SK-N-MC (cell line): ENCODE data around the gene SF1.
A peak's percentile ranks its signal among the peaks of the same experiment; 100 is the strongest.

Source experiments
- DNase-seq: peaks from one replicate; pipeline ENCODE4 v3.0.0-alpha.2; 2011; ENCODE audit warnings: low read depth, low spot score
- H3K27ac ChIP-seq: fragments of 200-600 bp; sonication (generic); 2 replicates; pipeline ENCODE4 v1.5.1; 2016; ENCODE audit warnings: mixed run types
- H3K36me3 ChIP-seq: fragments of 200-600 bp; sonication (generic); 2 replicates; pipeline ENCODE4 v1.6.1; 2017; ENCODE audit warnings: antibody characterized with exemption, low read length, mixed read lengths; ENCODE audit not compliant: insufficient read depth
- H3K4me3 ChIP-seq: fragments of 200-600 bp; sonication (generic); 2 replicates; pipeline ENCODE4 v1.5.1; 2016
- H3K9ac ChIP-seq: fragments of 200-600 bp; sonication (generic); 2 replicates; pipeline ENCODE4 v1.8.0; 2017; ENCODE audit warnings: mixed run types, mixed read lengths; ENCODE audit not compliant: insufficient read length
- H3K9me3 ChIP-seq: fragments of 200-600 bp; sonication (generic); 2 replicates; pipeline ENCODE4 v1.6.1; 2017; ENCODE audit warnings: low read depth, mild to moderate bottlenecking, antibody characterized with exemption, low read length, moderate library complexity, mixed read lengths
- EZH2 ChIP-seq: fragments of 200-600 bp; sonication (generic); IDR thresholded peaks from one replicate; pipeline ENCODE4 v1.6.1; 2017; ENCODE audit warnings: antibody characterized with exemption
- FOXP2 ChIP-seq: optimal IDR thresholded peaks from 2 replicates; pipeline ENCODE3; 2011; ENCODE audit warnings: mild to moderate bottlenecking, moderate library complexity; ENCODE audit not compliant: insufficient read depth; ENCODE audit errors: extremely low read length, control extremely low read depth
- POLR2AphosphoS5 ChIP-seq: IDR thresholded peaks from 2 replicates; pipeline ENCODE4 v1.6.1; 2012; ENCODE audit warnings: mild to moderate bottlenecking, low read depth, low read length, borderline replicate concordance

The SF1 gene

GRCh38 chr11:64813826-64814225, 35.5 kb upstream of the SF1 start:
- H3K9me3 ChIP-seq, result no peaks in the 10 kb centered on the region
- H3K4me3 ChIP-seq, result no peak overlapping the region
- TF ChIP-seq EZH2 (no peak), POLR2AphosphoS5 (no peak), FOXP2 (no peak)
- H3K36me3 ChIP-seq, result no peaks in the 10 kb centered on the region
- DNase-seq, result no peak
- H3K27ac ChIP-seq, result no peak overlapping the region
- no peak overlapping the region for H3K9ac ChIP-seq

GRCh38 chr11:64810891-64811272, 32.5 kb upstream of the SF1 start:
- Histone ChIP-seq H3K9me3 (no peaks in the 10 kb centered on the region), H3K9ac (peak overlapping the region; percentile 10), H3K4me3 (peak overlapping the region; percentile 91), H3K36me3 (peaks cover 5% of the 10 kb centered on the region; the same call in 1 of the 2 replicates), H3K27ac (peak overlapping the region; percentile 4; the same call in 1 of the 2 replicates)
- DNase-seq, result no peak
- no peak for TF ChIP-seq FOXP2
- no peak for TF ChIP-seq EZH2
- no peak for TF ChIP-seq POLR2AphosphoS5

GRCh38 chr11:64810271-64810890, 32.0 kb upstream of the SF1 start, which contains the start of gene MEN1:
Gene MEN1 (minus strand): TSS chr11:64810551. CDS start chr11:64810109, 442 bp downstream.
- Histone ChIP-seq H3K27ac (peak within 1 kb of the TSS; percentile 4; the same call in 1 of the 2 replicates), H3K9me3 (no peaks in the 10 kb centered on the region), H3K9ac (peak within 1 kb of the TSS; percentile 87), H3K4me3 (peak within 1 kb of the TSS; percentile 91), H3K36me3 (peaks cover 5% of the 10 kb centered on the region; the same call in 1 of the 2 replicates)
- peak; percentile 73 for DNase-seq
- TF ChIP-seq EZH2 (no peak), FOXP2 (peak; percentile 48), POLR2AphosphoS5 (peak; percentile 93)

GRCh38 chr11:64809781-64810241, 31.5 kb upstream of the SF1 start:
- Histone ChIP-seq H3K36me3 (peaks cover 7% of the 10 kb centered on the region; the same call in 1 of the 2 replicates), H3K27ac (no peak overlapping the region), H3K4me3 (peak overlapping the region; percentile 91), H3K9me3 (no peaks in the 10 kb centered on the region), H3K9ac (peak overlapping the region; percentile 87)
- no peak for DNase-seq
- TF ChIP-seq FOXP2 (no peak), POLR2AphosphoS5 (no peak), EZH2 (no peak)

GRCh38 chr11:64805481-64805880, 27.1 kb upstream of the SF1 start:
- Histone ChIP-seq H3K27ac (no peak overlapping the region), H3K36me3 (peaks cover 9% of the 10 kb centered on the region; the same call in 1 of the 2 replicates), H3K9me3 (no peaks in the 10 kb centered on the region), H3K9ac (no peak overlapping the region), H3K4me3 (no peak overlapping the region)
- DNase-seq, result no peak
- TF ChIP-seq POLR2AphosphoS5, result no peak
- no peak for TF ChIP-seq FOXP2
- TF ChIP-seq EZH2, result no peak

- Histone ChIP-seq H3K36me3 (peaks cover 13% of the 10 kb centered on the region; the same call in 1 of the 2 replicates), H3K27ac (peak overlapping the region; percentile 88; the same call in 1 of the 2 replicates), H3K4me3 (0 out of 2 replicates have a peak overlapping the region, but pooled peaks have one; percentile 94), H3K9ac (no peak overlapping the region), H3K9me3 (no peaks in the 10 kb centered on the region)
- TF ChIP-seq EZH2, result no peak
- no peak for TF ChIP-seq POLR2AphosphoS5
- no peak for TF ChIP-seq FOXP2
- no peak for DNase-seq
Observed at GRCh38 chr11:64804346-64805210, 26.2 kb upstream of the SF1 start.

- Histone ChIP-seq H3K9me3 (no peaks in the 10 kb centered on the region), H3K36me3 (peaks cover 13% of the 10 kb centered on the region; the same call in 1 of the 2 replicates), H3K4me3 (peak overlapping the region; percentile 94), H3K27ac (peak overlapping the region; percentile 88), H3K9ac (peak overlapping the region; percentile 0)
- no peak for DNase-seq
- TF ChIP-seq EZH2, result no peak
- TF ChIP-seq POLR2AphosphoS5, result no peak
- no peak for TF ChIP-seq FOXP2
Observed at GRCh38 chr11:64803846-64804345, 25.6 kb upstream of the SF1 start.
